Activated T-cell treated with anti-CD3 and anti-CD28 coated beads, Interleukin-2, amount 50 U/mL, for 24 hours (primary cell): Measurements from ENCODE around the gene RIOK1.
"Not testable (repeated sequence)": the region's sequence is repeated elsewhere in the genome, so short reads cannot be mapped to it uniquely, and the experiment has no call there.

Experiments used
- DNase-seq: peaks from one replicate; pipeline ENCODE4 v3.0.0-alpha.2; 2020
- H3K27ac Mint-ChIP-seq: 2 replicates; pipeline ENCODE4 v1.8.0; 2020; ENCODE audit warnings: mild to moderate bottlenecking, mixed read lengths
- H3K27me3 Mint-ChIP-seq: 2 replicates; pipeline ENCODE4 v1.8.0; 2020; ENCODE audit warnings: mixed read lengths
- H3K36me3 Mint-ChIP-seq: 2 replicates; pipeline ENCODE4 v1.8.0; 2020; ENCODE audit warnings: low read depth, mixed read lengths
- H3K4me1 Mint-ChIP-seq: 2 replicates; pipeline ENCODE4 v1.8.0; 2020; ENCODE audit warnings: low read depth, mixed read lengths
- H3K4me3 Mint-ChIP-seq: 2 replicates; pipeline ENCODE4 v1.8.0; 2020; ENCODE audit warnings: mild to moderate bottlenecking, moderate library complexity, mixed read lengths
- H3K9me3 Mint-ChIP-seq: 2 replicates; pipeline ENCODE4 v1.8.0; 2020; ENCODE audit warnings: mixed read lengths

The RIOK1 gene

DNA sequence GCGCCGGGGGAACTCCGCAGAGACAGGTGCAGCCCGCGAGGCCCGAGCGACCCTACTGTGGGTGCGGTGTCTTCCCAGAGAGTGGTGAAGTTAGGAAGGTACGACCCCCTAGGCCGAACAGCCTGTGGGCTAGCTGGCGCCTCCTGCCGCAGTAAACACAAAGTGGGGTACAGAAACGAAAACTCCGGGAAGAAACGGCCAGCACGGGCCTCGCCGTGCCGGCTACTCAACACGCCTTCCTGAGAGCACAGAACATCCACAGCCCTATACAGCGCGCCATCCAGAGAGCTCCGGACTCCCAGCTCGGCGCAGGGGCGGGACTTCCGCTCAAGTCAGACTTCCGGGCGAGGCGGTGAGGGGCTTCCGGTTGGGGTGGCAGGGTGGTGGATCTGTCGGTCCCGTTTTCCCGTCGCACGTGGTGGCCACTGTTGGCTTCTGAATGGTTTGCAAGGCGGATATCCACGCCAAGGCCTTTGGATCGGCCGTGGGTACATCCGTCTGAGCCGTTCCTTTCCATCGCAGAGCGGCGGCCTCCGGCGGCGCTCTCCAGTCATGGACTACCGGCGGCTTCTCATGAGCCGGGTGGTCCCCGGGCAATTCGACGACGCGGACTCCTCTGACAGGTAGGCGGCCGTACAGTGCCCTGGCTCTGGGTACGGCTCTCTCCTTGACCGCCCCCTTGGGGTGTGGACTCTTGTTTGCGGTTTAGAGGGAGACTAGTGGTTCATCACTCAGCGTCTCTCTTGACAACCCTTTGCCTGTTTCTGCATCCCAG lies at the start of gene RIOK1, which contains the start of gene CAGE1:
Gene RIOK1 (plus strand): TSS at position 358 of the 775 bp plus-strand sequence. CDS start 195 bp downstream, at position 553.
Gene CAGE1 (minus strand): TSS at position 292 of the 775 bp plus-strand sequence. CDS start 2,569 bp downstream, outside the sequence.
- Mint-ChIP-seq H3K4me3 (peak within 1 kb of the TSS; percentile 93), H3K4me1 (peaks cover 43% of the 10 kb centered on the region), H3K27ac (peak within 1 kb of the TSS; percentile 98), H3K27me3 (no peaks in the 10 kb centered on the region), H3K9me3 (no peaks in the 10 kb centered on the region), H3K36me3 (peaks cover 55% of the 10 kb centered on the region)
- peak; percentile 97 for DNase-seq

DNA sequence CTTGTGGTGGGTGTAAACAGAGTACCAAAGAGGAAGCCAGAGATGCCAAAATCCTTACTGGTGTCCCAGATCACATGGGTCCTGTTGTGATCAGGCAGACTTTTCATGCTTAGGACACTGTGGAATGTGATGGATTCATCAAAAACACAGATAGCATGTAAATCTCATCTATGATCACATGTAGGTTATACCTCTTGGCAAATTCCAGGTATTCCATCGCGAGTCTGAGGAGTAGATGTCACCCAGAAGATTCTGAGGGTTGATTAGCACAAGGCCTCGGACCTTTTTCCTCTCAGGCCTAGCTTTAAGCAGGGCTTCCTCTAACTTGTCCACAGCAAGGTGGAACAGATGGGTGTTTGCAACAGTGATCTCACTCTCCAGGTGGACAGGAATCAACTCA lies 48.3 kb upstream of the RIOK1 start:
- DNase-seq = no peak
- Mint-ChIP-seq H3K4me3 (no peak overlapping the region), H3K27ac (no peak overlapping the region), H3K4me1 (peaks cover 13% of the 10 kb centered on the region), H3K9me3 (no peaks in the 10 kb centered on the region), H3K27me3 (peaks cover 14% of the 10 kb centered on the region), H3K36me3 (no peaks in the 10 kb centered on the region)

DNA sequence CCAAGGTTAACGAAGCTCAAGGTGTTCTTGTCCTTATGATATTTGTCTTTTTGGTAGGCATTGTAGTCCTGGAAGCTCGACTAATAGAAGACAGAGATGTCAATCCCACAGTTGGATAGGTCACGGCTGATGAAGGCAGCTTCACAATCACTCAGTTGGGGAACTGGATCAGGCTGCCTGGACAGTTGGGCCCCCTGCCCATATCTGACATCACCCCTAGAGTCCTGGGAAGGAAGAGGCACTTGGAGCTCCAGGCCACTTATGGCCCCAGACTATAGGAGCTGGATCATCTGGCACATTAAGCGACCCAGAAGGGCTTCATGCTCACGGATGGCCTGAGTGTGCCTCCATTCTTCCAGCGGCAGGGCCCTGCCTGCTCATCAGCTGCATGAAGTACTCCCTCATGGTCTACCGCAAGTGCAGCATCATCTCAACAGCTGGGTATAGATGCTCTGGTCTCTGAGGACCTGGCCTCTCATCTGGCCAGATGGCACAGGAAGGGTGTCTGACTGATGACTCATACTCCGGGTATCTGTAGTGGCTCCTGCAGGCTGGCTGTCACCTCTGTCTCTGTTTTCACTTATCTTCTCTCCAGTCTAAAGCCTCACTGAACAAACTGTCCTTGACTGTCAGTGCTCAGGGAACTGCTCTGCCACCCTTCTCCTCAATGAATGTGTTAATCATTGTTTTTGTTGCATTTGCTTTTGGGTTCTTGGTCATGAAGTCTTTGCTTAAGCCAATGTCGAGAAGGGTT lies 47.4 kb upstream of the RIOK1 start:
- Mint-ChIP-seq H3K27ac (no peak overlapping the region), H3K27me3 (peaks cover 14% of the 10 kb centered on the region), H3K9me3 (no peaks in the 10 kb centered on the region), H3K36me3 (no peaks in the 10 kb centered on the region), H3K4me3 (no peak overlapping the region), H3K4me1 (peaks cover 13% of the 10 kb centered on the region)
- DNase-seq = no peak

DNA sequence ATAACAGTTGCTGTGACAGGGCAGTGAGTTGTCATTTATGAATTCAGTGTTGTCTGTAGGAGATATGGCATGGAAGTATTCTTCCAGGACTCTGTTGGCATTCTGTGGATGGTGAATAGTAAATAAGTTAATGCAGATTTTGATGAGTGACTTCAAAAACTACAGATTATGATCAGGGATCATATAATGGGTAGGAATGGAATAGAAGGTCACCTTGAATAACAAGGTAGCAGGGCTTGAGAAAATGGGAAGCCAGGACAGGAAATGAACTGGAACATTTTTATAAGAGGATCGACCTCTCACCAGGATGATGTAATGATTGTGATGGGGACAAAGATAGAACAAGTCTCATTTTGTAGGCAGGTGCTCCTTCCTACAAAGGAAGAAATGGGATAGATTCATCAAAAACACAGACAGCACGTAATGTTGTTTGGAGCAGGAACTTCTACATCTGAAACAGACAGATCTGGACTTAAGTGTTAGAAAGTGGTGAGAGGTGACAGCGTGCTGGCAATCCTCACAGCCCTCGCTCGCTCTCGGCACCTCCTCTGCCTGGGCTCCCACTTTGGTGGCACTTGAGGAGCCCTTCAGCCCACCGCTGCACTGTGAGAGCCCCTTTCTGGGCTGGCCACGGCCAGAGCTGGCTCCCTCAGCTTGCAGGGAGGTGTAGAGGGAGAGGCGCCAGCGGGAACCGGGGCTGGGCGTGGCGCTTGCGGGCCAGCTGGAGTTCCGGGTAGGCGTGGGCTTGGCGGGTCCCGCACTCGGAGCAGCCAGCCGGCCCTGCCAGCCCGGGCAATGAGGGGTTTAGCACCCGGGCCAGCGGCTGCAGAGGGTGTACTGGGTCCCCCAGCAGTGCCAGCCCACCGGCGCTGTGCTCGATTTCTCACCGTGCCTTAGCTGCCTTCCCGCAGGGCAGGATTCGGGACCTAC lies 45.8 kb upstream of the RIOK1 start:
- no peak overlapping the region for H3K4me3 Mint-ChIP-seq
- peaks cover 14% of the 10 kb centered on the region for H3K27me3 Mint-ChIP-seq
- no peaks in the 10 kb centered on the region for H3K36me3 Mint-ChIP-seq

DNA sequence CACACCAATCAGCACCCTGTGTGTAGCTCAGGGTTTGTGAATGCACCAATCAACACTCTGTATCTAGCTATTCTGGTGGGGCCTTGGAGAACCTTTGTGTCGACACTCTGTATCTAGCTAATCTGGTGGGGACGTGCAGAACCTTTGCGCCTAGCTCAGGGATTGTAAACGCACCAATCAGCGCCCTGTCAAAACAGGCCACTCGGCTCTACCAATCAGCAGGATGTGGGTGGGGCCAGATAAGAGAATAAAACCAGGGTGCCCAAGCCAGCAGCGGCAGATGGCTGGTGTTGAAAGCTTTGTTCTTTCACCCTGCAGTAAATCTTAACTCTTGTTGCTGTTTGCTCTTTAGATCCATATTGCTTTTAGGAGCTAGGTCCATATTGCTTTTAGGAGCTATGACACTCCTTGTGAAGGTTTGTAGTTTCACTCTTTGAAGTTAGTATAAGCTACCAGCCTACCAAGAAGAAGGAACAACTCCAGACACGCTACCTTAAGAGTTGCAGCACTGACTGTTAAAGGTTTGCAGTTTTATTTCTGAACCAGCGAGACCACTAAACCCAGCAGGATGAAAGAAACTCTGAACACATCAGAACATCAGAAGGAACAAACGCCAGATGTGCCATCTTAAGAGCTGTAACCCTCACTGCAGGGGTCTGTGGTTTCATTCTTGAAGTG lies 44.7 kb upstream of the RIOK1 start:
- DNase-seq, H3K4me3 Mint-ChIP-seq, H3K36me3 Mint-ChIP-seq, H3K9me3 Mint-ChIP-seq: not testable (repeated sequence)
- H3K27me3 Mint-ChIP-seq = peaks cover 18% of the 10 kb centered on the region
- peak overlapping the region; percentile 63 for H3K27ac Mint-ChIP-seq
- H3K4me1 Mint-ChIP-seq = peaks cover 13% of the 10 kb centered on the region

More for the DNA sequence above, 45.8 kb upstream of the RIOK1 start:
- no peaks in the 10 kb centered on the region for H3K9me3 Mint-ChIP-seq
- peaks cover 13% of the 10 kb centered on the region for H3K4me1 Mint-ChIP-seq
- H3K27ac Mint-ChIP-seq = no peak overlapping the region
- no peak for DNase-seq

DNA sequence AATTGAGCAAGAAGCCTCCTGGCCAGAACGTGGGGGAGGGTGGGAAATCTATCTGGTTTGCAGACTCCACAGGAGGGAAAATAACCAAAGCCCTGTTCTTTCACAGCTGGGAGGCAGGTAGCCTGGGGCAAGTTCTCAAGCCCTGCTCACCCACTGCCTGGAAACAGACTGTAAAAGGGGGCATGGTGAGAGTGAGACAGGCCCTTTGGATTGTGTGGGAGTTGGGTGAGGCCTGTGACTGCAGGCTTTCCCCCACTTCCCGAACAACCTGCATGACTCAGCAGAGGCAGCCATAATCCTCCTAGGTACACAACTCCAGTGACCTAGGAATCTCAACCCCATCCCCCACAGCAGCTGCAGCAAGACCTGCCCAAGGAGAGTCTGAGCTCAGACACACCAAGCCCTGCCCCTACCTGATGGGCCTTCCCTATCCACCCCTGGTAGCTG lies 42.0 kb upstream of the RIOK1 start:
- peaks cover 15% of the 10 kb centered on the region for H3K27me3 Mint-ChIP-seq
- not testable (repeated sequence) for DNase-seq, H3K9me3 Mint-ChIP-seq, H3K4me3 Mint-ChIP-seq, H3K27ac Mint-ChIP-seq, H3K36me3 Mint-ChIP-seq
- peaks cover 20% of the 10 kb centered on the region for H3K4me1 Mint-ChIP-seq

DNA sequence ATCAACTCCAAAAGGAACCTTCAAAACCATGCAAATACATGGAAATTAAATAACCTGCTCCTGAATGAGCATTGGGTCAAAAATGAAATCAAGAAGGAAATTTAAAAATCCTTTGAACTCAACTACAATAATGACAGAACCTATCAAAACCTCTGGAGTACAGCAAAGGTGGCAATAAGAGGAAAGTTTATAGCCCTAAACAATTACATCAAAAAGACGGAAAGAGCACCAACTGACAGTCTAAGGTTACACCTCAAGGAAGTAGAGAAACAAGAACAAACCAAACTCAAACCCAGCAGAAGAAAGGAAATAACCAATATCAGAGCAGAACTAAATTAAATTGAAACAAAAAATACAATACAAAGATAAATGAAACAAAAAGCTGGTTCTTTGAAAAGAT lies 39.0 kb upstream of the RIOK1 start:
- not testable (repeated sequence) for H3K27me3 Mint-ChIP-seq, H3K4me3 Mint-ChIP-seq, H3K9me3 Mint-ChIP-seq, H3K36me3 Mint-ChIP-seq, H3K27ac Mint-ChIP-seq, H3K4me1 Mint-ChIP-seq, DNase-seq

DNA sequence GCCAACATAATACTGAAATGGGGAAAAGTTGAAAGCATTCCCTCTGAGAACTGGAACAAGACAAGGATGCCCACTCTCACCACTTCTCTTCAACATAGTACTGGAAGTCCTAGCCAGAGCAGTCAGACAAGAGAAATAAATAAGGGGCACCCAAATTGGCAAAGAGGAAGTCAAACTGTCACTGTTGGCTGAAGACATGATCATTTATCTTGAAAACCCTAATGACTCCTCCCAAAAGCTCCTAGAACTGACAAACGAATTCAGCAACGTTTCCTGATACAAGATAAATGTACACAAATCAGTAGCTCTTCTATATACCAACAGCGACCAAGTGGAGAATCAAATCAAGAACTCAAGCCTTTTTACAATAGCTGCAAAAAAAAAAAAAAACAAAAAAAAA lies 37.7 kb upstream of the RIOK1 start:
- H3K4me3 Mint-ChIP-seq, DNase-seq, H3K4me1 Mint-ChIP-seq, H3K27ac Mint-ChIP-seq, H3K36me3 Mint-ChIP-seq, H3K27me3 Mint-ChIP-seq, H3K9me3 Mint-ChIP-seq: not testable (repeated sequence)

DNA sequence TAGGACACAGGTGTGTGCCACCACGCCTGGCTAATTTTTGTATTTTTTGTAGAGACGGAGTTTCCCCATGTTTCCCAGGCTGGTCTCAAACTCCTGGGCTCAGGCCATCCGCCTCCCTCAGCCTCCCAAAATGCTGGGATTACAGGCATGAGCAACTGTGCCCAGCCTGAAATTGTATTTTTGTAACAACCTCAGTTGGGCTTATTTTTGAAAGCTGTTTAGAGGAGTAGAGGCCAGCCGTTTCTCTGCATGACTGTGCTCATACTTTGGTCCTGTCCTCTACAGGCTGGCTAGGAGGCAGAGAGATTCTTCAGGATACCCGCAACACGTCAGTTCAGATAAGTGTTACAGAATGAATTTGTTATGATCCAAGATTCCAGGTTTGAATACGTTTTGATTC lies 22.2 kb upstream of the RIOK1 start:
- no peak for DNase-seq
- Mint-ChIP-seq H3K4me3 (no peak overlapping the region), H3K9me3 (no peaks in the 10 kb centered on the region), H3K36me3 (no peaks in the 10 kb centered on the region), H3K4me1 (no peaks in the 10 kb centered on the region), H3K27me3 (no peaks in the 10 kb centered on the region), H3K27ac (no peak overlapping the region)

DNA sequence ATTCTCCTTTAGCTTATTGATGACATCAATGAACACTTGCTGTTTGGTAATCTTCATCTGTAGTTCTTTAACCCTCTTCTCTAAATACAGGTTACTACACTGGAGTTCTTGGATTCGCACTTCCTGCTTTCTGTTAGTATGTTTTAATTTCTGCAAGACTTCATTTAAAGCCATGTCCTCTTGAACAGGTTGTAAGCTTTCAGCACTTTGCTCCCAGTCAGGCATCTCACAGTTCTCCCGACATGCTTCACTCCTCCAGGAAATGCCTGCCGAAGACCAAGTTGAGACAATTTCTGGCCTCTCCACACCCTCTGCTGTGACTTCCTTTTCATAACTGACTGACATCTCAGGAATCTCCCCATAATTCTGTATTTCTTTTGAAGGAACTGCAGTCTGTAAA lies 15.9 kb upstream of the RIOK1 start:
- H3K9me3 Mint-ChIP-seq = no peaks in the 10 kb centered on the region
- H3K27me3 Mint-ChIP-seq = no peaks in the 10 kb centered on the region
- no peak for DNase-seq
- H3K36me3 Mint-ChIP-seq = no peaks in the 10 kb centered on the region
- no peak overlapping the region for H3K27ac Mint-ChIP-seq
- peaks cover 3% of the 10 kb centered on the region for H3K4me1 Mint-ChIP-seq
- H3K4me3 Mint-ChIP-seq = no peak overlapping the region

DNA sequence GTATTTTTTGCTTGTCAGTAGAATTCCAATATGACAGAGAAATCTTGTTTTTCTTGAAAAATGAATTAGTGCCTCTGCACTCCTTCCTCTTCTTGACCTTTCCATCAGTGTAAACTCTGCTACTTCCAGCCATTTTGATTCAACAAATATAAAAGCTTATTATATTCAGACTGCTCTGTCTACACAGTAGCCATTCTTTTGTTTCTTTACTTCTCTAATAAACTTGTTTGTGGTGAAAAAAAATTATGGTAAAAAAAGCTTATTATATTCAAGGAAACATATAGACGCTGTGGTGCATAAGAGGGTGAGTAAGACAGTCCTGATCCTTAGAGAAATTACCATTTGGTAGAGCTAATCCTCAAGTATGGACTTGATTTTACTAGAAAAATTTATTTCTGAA lies 11.6 kb upstream of the RIOK1 start:
- no peak overlapping the region for H3K4me3 Mint-ChIP-seq
- H3K36me3 Mint-ChIP-seq = no peaks in the 10 kb centered on the region
- peaks cover 3% of the 10 kb centered on the region for H3K4me1 Mint-ChIP-seq
- no peak for DNase-seq
- no peaks in the 10 kb centered on the region for H3K27me3 Mint-ChIP-seq
- no peak overlapping the region for H3K27ac Mint-ChIP-seq
- H3K9me3 Mint-ChIP-seq = no peaks in the 10 kb centered on the region

DNA sequence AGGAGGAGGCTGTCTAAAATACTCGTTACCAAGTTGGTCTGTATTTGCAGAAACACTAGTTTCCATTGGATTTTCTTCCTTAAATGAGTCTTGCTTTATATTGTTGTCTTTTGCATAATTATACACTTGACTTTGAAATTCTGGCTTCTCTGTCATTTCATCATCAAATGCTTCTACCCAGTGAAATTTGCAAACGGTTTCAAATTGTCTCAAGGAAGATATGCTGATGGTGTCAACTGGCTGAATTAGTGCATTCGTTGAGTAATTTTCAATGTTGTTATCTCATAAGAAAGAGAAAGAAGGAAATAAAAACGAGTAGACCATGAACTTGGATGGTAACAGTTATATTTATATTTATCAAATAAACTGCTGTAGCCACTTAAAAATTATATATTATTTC lies 10.9 kb upstream of the RIOK1 start:
- no peak for DNase-seq
- no peaks in the 10 kb centered on the region for H3K27me3 Mint-ChIP-seq
- no peak overlapping the region for H3K27ac Mint-ChIP-seq
- peaks cover 3% of the 10 kb centered on the region for H3K4me1 Mint-ChIP-seq
- H3K9me3 Mint-ChIP-seq = no peaks in the 10 kb centered on the region
- H3K4me3 Mint-ChIP-seq = no peak overlapping the region
- H3K36me3 Mint-ChIP-seq = no peaks in the 10 kb centered on the region

DNA sequence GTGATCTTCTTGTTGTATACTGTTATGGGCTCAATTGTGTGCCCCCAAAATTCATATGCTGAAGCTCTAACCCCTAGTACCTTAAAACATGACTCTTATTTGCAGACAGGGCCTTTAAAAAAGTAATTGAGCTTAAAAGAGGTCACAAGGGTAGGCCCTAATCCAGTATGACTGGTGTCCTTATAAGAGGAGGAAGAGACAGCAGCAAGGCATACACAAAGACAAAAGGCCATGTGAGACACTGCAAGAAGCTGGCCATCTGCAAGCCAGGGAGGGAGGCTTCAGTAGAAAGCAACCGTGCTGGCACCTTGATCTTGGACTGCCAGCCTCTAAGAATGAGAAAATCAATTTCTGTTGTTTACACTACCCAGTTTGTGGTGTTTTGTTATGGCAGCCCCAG lies 8.5 kb upstream of the RIOK1 start:
- Mint-ChIP-seq H3K27me3 (no peaks in the 10 kb centered on the region), H3K36me3 (no peaks in the 10 kb centered on the region), H3K27ac (no peak overlapping the region), H3K4me3 (no peak overlapping the region), H3K4me1 (no peaks in the 10 kb centered on the region), H3K9me3 (no peaks in the 10 kb centered on the region)
- no peak for DNase-seq

DNA sequence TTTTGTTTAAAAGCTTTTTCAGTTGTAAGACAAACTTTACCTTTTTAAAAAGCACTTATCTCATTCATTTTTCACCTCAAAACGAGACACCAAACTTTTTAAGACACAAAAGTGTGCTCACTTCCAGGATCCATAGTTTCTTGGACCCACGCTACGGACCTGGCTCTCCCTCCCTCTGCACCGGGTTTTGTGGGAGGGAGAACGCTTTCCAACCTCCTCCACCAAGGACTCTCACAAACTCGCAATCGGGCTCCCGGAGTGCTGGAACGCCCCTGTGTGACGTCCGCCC lies 502 bp upstream of the RIOK1 start:
- DNase-seq = no peak
- Mint-ChIP-seq H3K27me3 (no peaks in the 10 kb centered on the region), H3K9me3 (no peaks in the 10 kb centered on the region), H3K4me1 (peaks cover 42% of the 10 kb centered on the region), H3K36me3 (peaks cover 49% of the 10 kb centered on the region), H3K4me3 (peak overlapping the region; percentile 93), H3K27ac (peak overlapping the region; percentile 98)
